HPDE6-E6E7 (cell line): ENCODE measurements around the gene MRTFA.
A peak's percentile ranks its signal among the peaks of the same experiment; 100 is the strongest.
"Not testable (repeated sequence)": the region's sequence is repeated elsewhere in the genome, so short reads cannot be mapped to it uniquely, and the experiment has no call there.

Experiments used
- DNase-seq: peaks from one replicate; pipeline ENCODE4 v3.0.0; 2011; ENCODE audit warnings: missing footprints; ENCODE audit errors: extremely low spot score

The MRTFA gene

DNA sequence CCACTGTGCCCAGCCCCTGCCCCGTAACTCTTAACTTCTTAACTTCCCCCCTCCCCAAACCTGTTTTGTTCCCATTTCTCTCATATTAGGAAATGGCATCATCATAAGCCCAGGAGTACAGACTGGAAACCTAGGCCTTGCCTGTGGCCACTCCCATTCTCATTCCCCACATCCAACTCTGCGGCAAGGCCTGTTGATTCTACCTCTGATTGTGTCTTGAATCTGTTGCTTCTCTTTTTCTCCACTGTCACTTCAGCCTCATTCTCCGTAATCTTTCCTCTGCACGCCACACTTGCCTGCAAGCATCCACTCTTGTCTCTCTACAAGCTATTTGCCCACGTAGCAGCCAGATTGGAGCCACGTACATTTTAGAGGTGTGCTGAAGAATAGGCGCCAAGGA, 240.9 kb downstream of the MRTFA start:
- DNase-seq: no peak

DNA sequence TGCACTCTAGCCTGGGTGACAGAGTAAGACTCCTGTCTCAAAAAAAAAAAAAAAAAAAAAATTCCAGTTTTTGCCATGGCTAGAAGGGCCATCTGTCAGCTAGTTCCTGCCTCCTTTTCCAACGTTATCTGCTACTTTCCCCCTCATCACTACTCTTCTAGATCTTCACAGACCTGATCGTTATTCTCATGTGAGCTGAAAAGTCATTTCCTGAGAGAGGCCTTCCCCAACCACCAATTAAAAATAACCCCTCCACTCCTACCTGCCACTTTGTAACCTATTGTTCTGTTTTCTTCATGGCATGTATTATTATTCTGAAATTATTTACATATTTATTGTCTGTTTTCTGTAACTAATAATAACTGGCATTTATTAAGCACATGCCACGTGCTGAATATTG, 241.9 kb downstream of the MRTFA start:
- no peak for DNase-seq

- DNase-seq: no peak
These were observed 243.9 kb downstream of the MRTFA start for GRCh38 chr22:40392618-40393017.

DNA sequence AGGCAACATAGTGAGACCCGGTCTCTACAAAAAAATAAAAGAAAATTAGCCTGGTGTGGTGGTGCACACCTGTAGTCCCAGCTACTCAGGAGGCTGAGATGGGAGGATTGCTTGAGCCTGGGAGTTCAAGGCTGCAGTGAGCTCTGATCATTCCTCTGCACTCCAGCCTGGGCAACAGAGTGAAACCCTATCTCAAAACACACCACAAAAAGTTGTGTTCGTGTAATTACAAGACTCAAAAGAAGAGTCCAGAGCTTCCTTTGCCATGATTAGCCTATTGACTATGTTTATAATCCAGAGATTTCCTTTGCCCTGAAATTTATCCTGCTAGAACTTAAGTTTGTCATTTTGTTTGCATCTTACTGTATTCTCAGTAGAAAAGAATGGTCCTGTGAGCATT, 245.1 kb downstream of the MRTFA start:
- DNase-seq: no peak

- no peak for DNase-seq
These were observed 248.3 kb downstream of the MRTFA start for GRCh38 chr22:40388231-40388630.

GRCh38 chr22:40387746-40388145, 248.8 kb downstream of the MRTFA start:
- DNase-seq: no peak

DNA sequence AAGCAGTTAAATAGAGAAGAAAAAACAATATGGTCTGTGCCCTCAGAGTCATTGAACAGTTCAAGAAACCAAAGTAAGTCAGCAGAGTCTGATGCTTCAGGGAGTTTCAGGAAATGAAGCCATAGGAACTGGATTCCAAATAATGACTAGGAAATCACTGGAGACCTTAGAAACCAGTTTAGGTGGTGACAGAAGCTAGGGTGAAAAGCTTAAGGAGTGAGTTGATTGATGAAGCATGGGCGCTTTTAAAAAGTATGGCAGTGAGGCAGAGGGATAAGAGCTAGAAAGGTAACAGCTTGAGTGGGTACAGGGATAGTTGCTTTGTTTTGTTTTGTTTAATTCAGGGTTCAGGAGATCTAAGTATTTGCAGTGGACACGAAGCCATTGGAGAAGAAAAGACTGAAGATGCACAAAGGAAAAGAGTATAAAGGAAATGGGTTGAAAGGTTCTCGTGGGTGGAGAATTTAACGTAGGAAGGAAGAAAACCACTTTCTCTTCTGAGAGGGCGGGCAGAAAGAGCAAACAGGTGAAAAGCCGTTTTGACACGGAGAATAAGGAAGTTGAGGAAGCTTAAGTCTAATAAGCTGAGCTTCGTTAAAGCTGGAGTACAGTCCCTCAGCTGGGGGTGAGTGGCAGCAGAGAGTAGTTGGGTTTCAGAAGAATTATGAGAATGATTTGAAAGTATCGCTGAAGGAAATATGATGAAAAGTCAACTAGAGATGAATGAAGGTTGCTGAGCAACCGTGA, 251.3 kb downstream of the MRTFA start:
- no peak for DNase-seq

GRCh38 chr22:40383905-40384304, 252.6 kb downstream of the MRTFA start:
- no peak for DNase-seq

DNA sequence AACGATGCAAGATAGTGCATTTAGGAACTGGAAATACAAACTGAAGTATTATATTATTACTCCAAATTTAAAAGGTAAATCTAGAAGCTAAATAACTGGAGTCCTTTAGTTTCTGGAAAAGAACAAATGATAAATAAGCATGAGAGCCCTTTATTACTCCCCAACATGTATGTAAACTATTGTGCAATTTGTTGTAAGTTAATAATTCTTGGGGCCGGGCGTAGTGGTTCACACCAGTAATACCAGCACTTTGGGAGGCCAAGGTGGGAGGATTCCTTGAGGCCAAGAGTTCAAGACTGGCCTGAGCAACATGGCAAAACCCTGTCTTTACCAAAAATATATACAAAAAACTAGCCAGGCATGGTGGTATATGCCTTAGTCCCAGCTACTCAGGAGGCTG, 255.1 kb downstream of the MRTFA start:
- no peak for DNase-seq

GRCh38 chr22:40378448-40378847, 258.1 kb downstream of the MRTFA start:
- not testable (repeated sequence) for DNase-seq

- DNase-seq: peak; percentile 49
These were observed 258.6 kb downstream of the MRTFA start for GRCh38 chr22:40377931-40378330.

DNA sequence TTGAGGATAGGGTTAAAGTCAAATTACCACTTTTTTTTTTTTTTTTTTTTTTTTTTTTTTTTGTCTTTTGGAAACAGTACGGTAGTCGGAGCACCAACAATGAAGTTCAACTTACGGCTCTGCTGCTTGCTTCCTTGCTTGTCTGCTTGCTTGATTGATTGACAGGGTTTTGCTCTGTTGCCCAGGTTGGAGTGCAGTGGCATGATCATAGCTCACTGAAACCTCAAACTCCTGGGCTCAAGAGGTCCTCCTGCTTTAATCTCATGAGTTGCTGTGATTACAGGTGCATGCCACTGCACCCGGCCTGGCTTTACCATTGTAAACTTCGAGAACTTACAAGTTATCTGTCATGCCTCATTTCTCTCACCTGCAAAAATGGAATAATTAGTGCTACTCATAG, 260.4 kb downstream of the MRTFA start:
- DNase-seq: no peak

GRCh38 chr22:40374567-40374966, 262.0 kb downstream of the MRTFA start:
- DNase-seq: no peak

DNA sequence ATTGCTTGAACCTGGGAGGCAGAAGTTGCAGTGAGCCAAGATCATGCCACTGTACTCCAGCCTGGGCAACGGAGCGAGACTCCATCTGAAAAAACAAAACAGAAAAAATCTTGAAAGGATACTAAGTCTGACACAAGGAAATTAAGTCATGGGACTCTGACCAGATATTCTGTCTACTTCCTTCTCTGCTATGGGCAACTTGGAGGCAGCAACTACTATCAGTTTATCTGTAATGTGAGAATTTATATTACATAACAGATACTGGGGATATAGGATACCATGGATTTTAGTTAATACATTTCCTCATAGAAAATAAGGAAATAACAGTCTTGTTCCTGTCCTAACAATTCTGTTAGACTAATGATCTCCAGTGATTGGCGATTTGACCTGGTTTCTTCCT, 267.7 kb downstream of the MRTFA start:
- no peak for DNase-seq

DNA sequence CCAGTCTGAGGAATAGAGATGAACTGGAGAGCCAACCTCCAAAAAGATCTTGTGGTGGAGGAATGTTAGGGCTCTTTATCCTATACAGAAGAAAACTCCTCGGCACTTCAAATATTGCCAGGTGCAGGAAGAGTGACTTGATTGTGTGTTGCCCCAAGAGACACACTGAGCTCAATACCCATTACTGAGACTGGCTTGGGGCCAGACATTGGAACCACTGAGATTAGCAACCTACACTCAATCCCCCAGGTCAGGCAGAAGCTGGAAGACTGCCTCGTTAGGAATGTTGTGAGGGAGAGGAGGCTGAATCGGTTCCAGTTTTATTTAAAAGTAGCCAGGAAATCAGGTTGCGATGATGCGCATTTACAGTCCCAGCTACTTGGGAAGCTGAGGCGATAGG, 268.5 kb downstream of the MRTFA start:
- no peak for DNase-seq

DNA sequence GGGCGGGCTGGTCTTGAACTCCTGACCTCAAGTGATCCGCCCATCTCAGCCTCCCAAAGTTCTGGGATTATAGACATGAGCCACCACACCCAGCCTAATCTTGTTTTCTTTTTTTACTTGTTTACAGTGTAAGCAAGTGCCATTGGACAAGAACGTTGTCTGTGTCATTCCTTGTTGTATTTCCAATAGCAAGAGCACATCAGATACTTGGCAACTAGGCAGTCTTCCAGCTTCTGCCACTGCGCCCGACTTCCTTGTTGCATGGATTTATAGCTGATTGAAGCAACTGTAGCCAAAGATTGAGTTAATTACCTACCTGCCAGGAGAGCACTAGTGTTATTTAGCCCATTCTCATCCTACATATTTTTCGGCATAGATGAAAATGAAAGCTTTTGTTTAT, 269.2 kb downstream of the MRTFA start:
- no peak for DNase-seq

GRCh38 chr22:40366068-40366467, 270.5 kb downstream of the MRTFA start:
- DNase-seq: no peak

DNA sequence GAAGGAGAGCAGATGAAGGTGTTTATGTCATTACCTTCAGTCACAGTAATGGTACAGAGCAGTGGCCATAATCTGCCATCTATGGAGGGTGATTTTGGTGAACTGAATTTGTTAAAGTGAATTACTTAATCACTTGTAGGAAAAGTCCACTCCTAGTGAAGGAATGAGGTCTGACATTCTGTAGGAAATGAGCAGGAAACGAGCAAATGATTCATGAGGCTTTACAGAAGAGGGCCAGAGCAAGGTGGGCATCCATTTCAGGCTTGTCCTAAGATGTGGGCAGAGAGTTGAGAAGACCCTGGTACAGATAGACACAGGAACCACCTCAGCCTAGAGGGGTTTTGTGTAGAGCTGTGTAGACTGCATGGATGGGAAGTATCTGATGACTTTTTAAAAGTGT, 272.1 kb downstream of the MRTFA start:
- DNase-seq: no peak

- DNase-seq: no peak
These were observed 273.5 kb downstream of the MRTFA start for GRCh38 chr22:40363059-40363458.

- DNase-seq: no peak
These were observed 275.4 kb downstream of the MRTFA start for GRCh38 chr22:40361100-40361499.
